A549 (cell line): ENCODE results near the gene FBXW12.

Source experiments
- CEBPB ChIP-seq, 2 experiments: fragments of >200 bp in 1 of 2; sonication (Bioruptor Twin) in 1 of 2; formaldehyde crosslinking in 1 of 2; IDR thresholded peaks; 2 replicates each; pipeline ENCODE4 v1.6.1; 2012 to 2016
- FOXS1 ChIP-seq: fragments of 250-450 bp; sonication (Bioruptor Pico); IDR thresholded peaks from 2 replicates; pipeline ENCODE4 v1.5.0; 2020; ENCODE audit warnings: mild to moderate bottlenecking, moderate library complexity
- HES2 ChIP-seq: fragments of >200 bp; sonication (Bioruptor Twin); formaldehyde crosslinking; IDR thresholded peaks from 2 replicates; pipeline ENCODE4 v1.6.1; 2016
- POLR2A ChIP-seq: IDR thresholded peaks from 2 replicates; pipeline ENCODE4 v1.6.1; 2012; ENCODE audit warnings: mild to moderate bottlenecking, low read length
- RFX5 ChIP-seq: fragments of 450-650 bp; IDR thresholded peaks from 2 replicates; pipeline ENCODE4 v1.7.1; 2014; ENCODE audit warnings: antibody characterized with exemption, mild to moderate bottlenecking, moderate library complexity
- RNF2 ChIP-seq: fragments of 200-600 bp; sonication (generic); IDR thresholded peaks from 2 replicates; pipeline ENCODE4 v1.6.1; 2016; ENCODE audit warnings: low read depth, mild to moderate bottlenecking, antibody characterized with exemption, moderate library complexity, borderline replicate concordance
- ZFP36 ChIP-seq: fragments of 450-650 bp; IDR thresholded peaks from 2 replicates; pipeline ENCODE4 v1.6.1; 2014; ENCODE audit warnings: borderline replicate concordance; ENCODE audit not compliant: partially characterized antibody
- ZSCAN20 ChIP-seq: fragments of 250-450 bp; sonication (Bioruptor Pico); IDR thresholded peaks from 2 replicates; pipeline ENCODE4 v1.8.0; 2022; ENCODE audit warnings: mild to moderate bottlenecking, moderate library complexity
- TF ChIP-seq, protein P1 (sequence below): fragments of >200 bp; sonication (Bioruptor Twin); formaldehyde crosslinking; IDR thresholded peaks from 3 replicates; pipeline ENCODE4 v1.5.1; 2016
- TF ChIP-seq, protein P2 (sequence below): fragments of 250-450 bp; sonication (Bioruptor Pico); IDR thresholded peaks from 2 replicates; pipeline ENCODE4 v1.5.0; 2020; ENCODE audit warnings: low read depth, mild to moderate bottlenecking, moderate library complexity

DNA sequence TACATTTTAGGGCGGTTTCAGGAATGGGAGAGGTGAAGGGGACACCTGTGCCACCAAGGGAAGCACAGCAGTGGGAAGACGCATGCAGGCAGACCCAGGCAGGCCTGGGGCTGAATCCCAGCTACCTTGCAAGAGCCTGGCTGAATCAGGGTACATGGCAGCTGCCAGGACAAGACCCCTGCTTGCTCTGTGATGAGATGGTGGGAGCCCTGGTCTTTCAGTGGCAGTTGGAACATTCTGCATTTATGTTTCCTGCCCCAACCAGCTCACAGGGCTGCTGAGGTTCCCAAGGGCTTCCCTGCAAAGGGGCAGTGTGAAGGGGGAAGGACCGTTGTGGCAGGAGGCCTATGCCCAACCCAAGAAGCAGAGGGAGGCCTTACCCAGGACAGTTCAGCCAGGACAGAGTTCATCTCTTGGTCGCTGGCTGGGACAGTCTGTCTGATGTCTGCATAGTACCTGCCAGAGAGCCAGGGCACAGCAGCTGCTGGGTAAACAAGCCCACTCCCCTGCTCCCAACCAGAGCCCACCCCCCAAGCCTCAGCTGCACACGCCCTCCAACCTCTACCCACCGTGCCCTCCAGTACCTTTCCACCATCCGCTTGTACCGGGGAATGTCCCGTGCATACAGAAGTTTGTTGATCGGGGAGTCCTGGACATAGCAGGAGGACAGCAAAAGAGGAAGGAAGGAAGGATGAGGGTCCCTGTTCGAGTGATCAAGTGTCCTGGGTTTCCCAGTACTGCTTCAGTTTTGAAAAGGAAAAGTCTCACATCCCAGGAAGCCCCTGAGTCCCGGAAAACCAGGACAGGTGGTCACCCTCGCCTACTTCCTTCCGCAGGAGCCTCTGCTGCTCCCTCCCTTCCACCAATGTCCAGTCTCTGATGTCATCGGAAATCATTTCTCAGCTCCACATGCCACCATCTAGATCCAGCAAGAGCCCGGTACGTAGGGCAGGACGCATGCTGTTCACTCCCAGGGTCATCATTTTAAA, 34.7 kb downstream of the FBXW12 start:
- TF ChIP-seq POLR2A (no peak), CEBPB (IDR thresholded peaks at IDR 0.05) (no peak), FOXS1 (no peak), ZFP36 (no peak), ZSCAN20 (CRISPR knock-in tag) (no peak), RNF2 (no peak), HES2 (no peak), RFX5 (no peak)
- TF ChIP-seq, protein P1, sequence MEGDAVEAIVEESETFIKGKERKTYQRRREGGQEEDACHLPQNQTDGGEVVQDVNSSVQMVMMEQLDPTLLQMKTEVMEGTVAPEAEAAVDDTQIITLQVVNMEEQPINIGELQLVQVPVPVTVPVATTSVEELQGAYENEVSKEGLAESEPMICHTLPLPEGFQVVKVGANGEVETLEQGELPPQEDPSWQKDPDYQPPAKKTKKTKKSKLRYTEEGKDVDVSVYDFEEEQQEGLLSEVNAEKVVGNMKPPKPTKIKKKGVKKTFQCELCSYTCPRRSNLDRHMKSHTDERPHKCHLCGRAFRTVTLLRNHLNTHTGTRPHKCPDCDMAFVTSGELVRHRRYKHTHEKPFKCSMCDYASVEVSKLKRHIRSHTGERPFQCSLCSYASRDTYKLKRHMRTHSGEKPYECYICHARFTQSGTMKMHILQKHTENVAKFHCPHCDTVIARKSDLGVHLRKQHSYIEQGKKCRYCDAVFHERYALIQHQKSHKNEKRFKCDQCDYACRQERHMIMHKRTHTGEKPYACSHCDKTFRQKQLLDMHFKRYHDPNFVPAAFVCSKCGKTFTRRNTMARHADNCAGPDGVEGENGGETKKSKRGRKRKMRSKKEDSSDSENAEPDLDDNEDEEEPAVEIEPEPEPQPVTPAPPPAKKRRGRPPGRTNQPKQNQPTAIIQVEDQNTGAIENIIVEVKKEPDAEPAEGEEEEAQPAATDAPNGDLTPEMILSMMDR: no peak
- TF ChIP-seq, protein P2, sequence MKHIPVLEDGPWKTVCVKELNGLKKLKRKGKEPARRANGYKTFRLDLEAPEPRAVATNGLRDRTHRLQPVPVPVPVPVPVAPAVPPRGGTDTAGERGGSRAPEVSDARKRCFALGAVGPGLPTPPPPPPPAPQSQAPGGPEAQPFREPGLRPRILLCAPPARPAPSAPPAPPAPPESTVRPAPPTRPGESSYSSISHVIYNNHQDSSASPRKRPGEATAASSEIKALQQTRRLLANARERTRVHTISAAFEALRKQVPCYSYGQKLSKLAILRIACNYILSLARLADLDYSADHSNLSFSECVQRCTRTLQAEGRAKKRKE (CRISPR knock-in tag): no peak
